HEK293 (cell line): ENCODE measurements around the gene CRYBA1.
A peak's percentile ranks its signal among the peaks of the same experiment; 100 is the strongest.
"Not testable (repeated sequence)": the region's sequence is repeated elsewhere in the genome, so short reads cannot be mapped to it uniquely, and the experiment has no call there.

Experiments
- CTCF ChIA-PET: fragments of 350-600 bp; formaldehyde crosslinking; extraction: SDS; loops from one replicate; lab custom pipeline; 2021; ENCODE audit warnings: antibody characterized with exemption; lab: Yijun Ruan, JAX
- POLR2A ChIA-PET: fragments of 300-600 bp; formaldehyde crosslinking; extraction: SDS; loops from one replicate; lab custom pipeline; 2020; ENCODE audit warnings: antibody characterized with exemption, inconsistent platforms; lab: Yijun Ruan, JAX
- H3K27ac ChIP-seq: fragments of 200-500 bp; sonication (Bioruptor generic); 2 replicates; pipeline ENCODE4 v1.5.1; 2014; ENCODE audit warnings: low read depth, low read length, control low read depth, inconsistent platforms; ENCODE audit errors: extremely low read depth
- H3K36me3 ChIP-seq, 2 experiments: fragments of 200-500 bp in 1 of 2; sonication (Bioruptor generic) in 1 of 2; 1 replicate in 1 of 2; 2 replicates in 1 of 2; pipeline ENCODE4 v1.5.1; 2014 to 2017; ENCODE audit warnings: inconsistent platforms in 2 of 2, low read length in 2 of 2; ENCODE audit not compliant: control insufficient read depth in 2 of 2, insufficient read depth in 1 of 2
- H3K4me1 ChIP-seq: fragments of 200-500 bp; sonication (Bioruptor generic); 2 replicates; pipeline ENCODE4 v1.5.1; 2014; ENCODE audit warnings: mild to moderate bottlenecking, low read length, inconsistent platforms; ENCODE audit not compliant: control insufficient read depth, insufficient read depth
- H3K4me3 ChIP-seq: 2 replicates; pipeline ENCODE4 v1.5.1; 2011; ENCODE audit warnings: low read depth, mild to moderate bottlenecking, control low read depth, low read length, moderate library complexity
- H3K9me3 ChIP-seq: fragments of 200-500 bp; sonication (Bioruptor generic); 2 replicates; pipeline ENCODE4 v1.5.1; 2014; ENCODE audit warnings: low read depth, low read length, inconsistent platforms; ENCODE audit not compliant: control insufficient read depth, insufficient read depth
- BCL11B ChIP-seq: fragments of 450-650 bp; formaldehyde crosslinking; IDR thresholded peaks from 2 replicates; pipeline ENCODE4 v1.5.1; 2016; ENCODE audit warnings: low read depth, missing biosample characterization, missing genetic modification characterization
- HOXD13 ChIP-seq: sonication (generic); formaldehyde crosslinking; IDR thresholded peaks from 2 replicates; pipeline ENCODE4 v1.8.0; 2022; ENCODE audit warnings: missing genetic modification reagents, borderline replicate concordance
- IKZF3 ChIP-seq: fragments of 450-650 bp; IDR thresholded peaks from 2 replicates; pipeline ENCODE4 v1.5.0; 2018; ENCODE audit warnings: missing biosample characterization, mild to moderate bottlenecking, missing genetic modification characterization, moderate library complexity
- KLF16 ChIP-seq: fragments of 450-650 bp; formaldehyde crosslinking; IDR thresholded peaks from 2 replicates; pipeline ENCODE4 v1.5.1; 2017; ENCODE audit warnings: missing biosample characterization, missing genetic modification characterization
- OSR2 ChIP-seq: fragments of 450-650 bp; formaldehyde crosslinking; IDR thresholded peaks from 2 replicates; pipeline ENCODE4 v1.5.1; 2016; ENCODE audit warnings: missing biosample characterization, missing genetic modification characterization
- SP2 ChIP-seq: fragments of 450-650 bp; formaldehyde crosslinking; IDR thresholded peaks from 2 replicates; pipeline ENCODE4 v1.5.1; 2016; ENCODE audit warnings: missing biosample characterization, missing genetic modification characterization
- ZIC2 ChIP-seq: fragments of 450-650 bp; formaldehyde crosslinking; IDR thresholded peaks from 2 replicates; pipeline ENCODE4 v1.5.1; 2016; ENCODE audit warnings: missing biosample characterization, missing genetic modification characterization
- ZNF132 ChIP-seq: fragments of 450-650 bp; formaldehyde crosslinking; IDR thresholded peaks from 2 replicates; pipeline ENCODE4 v1.5.1; 2017; ENCODE audit warnings: missing biosample characterization, missing genetic modification characterization, borderline replicate concordance
- ZNF146 ChIP-seq: fragments of 450-650 bp; formaldehyde crosslinking; IDR thresholded peaks from 2 replicates; pipeline ENCODE4 v1.5.1; 2016; ENCODE audit warnings: missing biosample characterization, missing genetic modification characterization
- ZNF148 ChIP-seq: fragments of 450-650 bp; formaldehyde crosslinking; IDR thresholded peaks from 2 replicates; pipeline ENCODE4 v1.5.0; 2017; ENCODE audit warnings: missing biosample characterization, missing genetic modification characterization, borderline replicate concordance
- ZNF16 ChIP-seq: fragments of 450-650 bp; formaldehyde crosslinking; IDR thresholded peaks from 2 replicates; pipeline ENCODE4 v1.5.1; 2016; ENCODE audit warnings: low read depth, missing biosample characterization, missing genetic modification characterization
- ZNF350 ChIP-seq: fragments of 450-650 bp; formaldehyde crosslinking; IDR thresholded peaks from 2 replicates; pipeline ENCODE4 v1.5.0; 2017; ENCODE audit warnings: missing biosample characterization, mild to moderate bottlenecking, missing genetic modification characterization
- ZNF366 ChIP-seq: fragments of 450-650 bp; formaldehyde crosslinking; conservative IDR thresholded peaks from 2 replicates; pipeline ENCODE4 v1.5.1; 2016; ENCODE audit warnings: missing biosample characterization, missing genetic modification characterization
- ZNF560 ChIP-seq: fragments of 450-650 bp; formaldehyde crosslinking; IDR thresholded peaks from 2 replicates; pipeline ENCODE4 v1.5.1; 2017; ENCODE audit warnings: missing biosample characterization, missing genetic modification characterization, borderline replicate concordance
- ZNF596 ChIP-seq: fragments of 450-650 bp; IDR thresholded peaks from 2 replicates; pipeline ENCODE4 v1.5.0; 2018; ENCODE audit warnings: missing biosample characterization, mild to moderate bottlenecking, missing genetic modification characterization, moderate library complexity
- ZNF626 ChIP-seq: fragments of 450-650 bp; sonication (Bioruptor Pico); formaldehyde crosslinking; IDR thresholded peaks from 2 replicates; pipeline ENCODE4 v1.5.1; 2018; ENCODE audit warnings: missing biosample characterization, missing genetic modification characterization, inconsistent platforms
- ZXDB ChIP-seq: fragments of 450-650 bp; formaldehyde crosslinking; IDR thresholded peaks from 2 replicates; pipeline ENCODE4 v1.5.1; 2016; ENCODE audit warnings: missing biosample characterization, missing genetic modification characterization
- TF ChIP-seq, protein P1 (sequence below): fragments of 450-650 bp; formaldehyde crosslinking; IDR thresholded peaks from 2 replicates; pipeline ENCODE4 v1.5.1; 2017; ENCODE audit warnings: missing biosample characterization, missing genetic modification characterization
- TF ChIP-seq, protein P2 (sequence below): IDR thresholded peaks from 2 replicates; pipeline ENCODE4 v1.6.1; 2011; ENCODE audit warnings: mild to moderate bottlenecking, low read depth, low read length, borderline replicate concordance

The CRYBA1 gene

DNA sequence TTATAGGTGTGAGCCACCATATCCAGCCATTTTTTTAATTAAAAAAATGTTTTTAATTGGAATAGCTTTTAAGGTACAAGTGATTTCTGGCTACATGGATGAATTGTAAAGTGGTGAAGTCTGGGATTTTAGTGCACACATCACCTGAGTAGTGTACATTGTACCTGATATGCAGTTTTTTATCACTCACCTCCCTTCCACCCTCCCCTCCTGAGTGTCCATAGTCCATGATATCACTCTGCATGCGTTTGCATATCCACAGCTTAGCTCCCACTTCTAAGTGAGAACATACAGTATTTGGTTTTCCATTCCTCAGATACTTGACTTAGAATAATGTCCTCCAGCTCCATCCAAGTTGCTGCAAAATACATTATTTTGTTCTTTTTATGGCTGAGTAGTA lies 13.4 kb upstream of the CRYBA1 start:
- H3K4me1 ChIP-seq: no peaks in the 10 kb centered on the region
- H3K36me3 ChIP-seq: no peaks in the 10 kb centered on the region
- no peak overlapping the region for H3K27ac ChIP-seq
- ChIA-PET CTCF (interaction anchor here (0.6 to 5.8 kb wide), 8 partner anchors 10 to 85 kb away, joined by 3 to 47 read pairs (median 4); partner anchors contain the start of gene MYO18A), POLR2A (interaction anchor here (0.6 kb wide), 1 partner anchor 24 kb away, joined by 3 read pairs; no protein-coding TSS in a partner anchor)
- no peak for TF ChIP-seq KLF16 (tag by site-specific recombination)
- TF ChIP-seq HOXD13: no peak
- 0 out of 2 replicates have a peak, but pooled peaks have one; percentile 48 for TF ChIP-seq ZNF146
- H3K4me3 ChIP-seq: no peak overlapping the region
- no peaks in the 10 kb centered on the region for H3K9me3 ChIP-seq

DNA sequence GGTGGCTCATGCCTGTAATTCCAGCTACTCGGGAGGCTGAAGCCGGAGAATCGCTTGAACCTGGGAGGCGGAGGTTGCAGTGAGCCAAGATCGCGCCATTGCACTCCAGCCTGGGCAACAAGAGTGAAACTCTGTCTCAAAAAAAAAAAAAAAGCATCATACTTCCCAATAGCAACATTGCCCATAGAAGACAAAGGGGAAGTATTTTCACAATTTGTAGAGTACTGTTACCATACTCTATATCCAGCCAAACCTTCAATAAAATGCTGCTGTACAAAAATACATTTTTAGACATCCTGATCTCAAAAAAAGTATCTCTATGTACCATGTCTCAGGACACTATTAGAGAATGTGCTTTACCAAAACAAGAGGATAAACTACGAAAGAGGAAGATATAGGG lies 11.7 kb upstream of the CRYBA1 start:
- not testable (repeated sequence) for H3K9me3 ChIP-seq, H3K36me3 ChIP-seq, H3K4me1 ChIP-seq, H3K27ac ChIP-seq, H3K4me3 ChIP-seq
- ChIA-PET CTCF (interaction anchor here (0.6 to 5.8 kb wide), 3 partner anchors 15 to 86 kb away, joined by 3 to 47 read pairs (median 3); no protein-coding TSS in a partner anchor), POLR2A (interaction anchor here (0.6 kb wide), 2 partner anchors 58 to 86 kb away, joined by 3 to 4 read pairs; no protein-coding TSS in a partner anchor)

DNA sequence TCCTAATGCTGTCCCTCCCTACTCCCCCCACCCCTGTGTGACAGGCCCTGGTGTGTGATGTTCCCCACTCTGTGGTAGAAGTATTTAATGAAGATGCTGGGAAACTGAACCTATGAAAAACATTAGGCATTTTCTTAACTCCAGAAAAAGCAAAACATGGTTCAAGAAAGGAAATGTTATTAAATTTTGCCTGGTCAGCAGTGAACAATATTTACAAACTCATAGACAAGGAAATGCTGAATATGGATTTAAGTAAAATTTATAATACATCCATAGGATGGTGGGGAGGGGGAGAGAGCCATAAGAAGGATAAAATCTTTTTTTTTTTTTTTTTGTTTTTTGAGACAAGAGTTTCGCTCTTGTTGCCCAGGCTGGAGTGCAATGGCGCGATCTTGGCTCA lies 10.8 kb upstream of the CRYBA1 start:
- H3K4me3 ChIP-seq: no peak overlapping the region
- CTCF ChIA-PET: interaction anchor here (0.6 to 5.8 kb wide), 4 partner anchors 16 to 93 kb away, joined by 3 to 47 read pairs (median 4); no protein-coding TSS in a partner anchor
- POLR2A ChIA-PET: interaction anchor here (0.6 to 0.7 kb wide), 2 partner anchors 87 to 689 kb away, joined by 3 to 5 read pairs; no protein-coding TSS in a partner anchor
- H3K36me3 ChIP-seq: no peaks in the 10 kb centered on the region
- no peaks in the 10 kb centered on the region for H3K4me1 ChIP-seq
- no peak for TF ChIP-seq OSR2
- TF ChIP-seq, protein P1, sequence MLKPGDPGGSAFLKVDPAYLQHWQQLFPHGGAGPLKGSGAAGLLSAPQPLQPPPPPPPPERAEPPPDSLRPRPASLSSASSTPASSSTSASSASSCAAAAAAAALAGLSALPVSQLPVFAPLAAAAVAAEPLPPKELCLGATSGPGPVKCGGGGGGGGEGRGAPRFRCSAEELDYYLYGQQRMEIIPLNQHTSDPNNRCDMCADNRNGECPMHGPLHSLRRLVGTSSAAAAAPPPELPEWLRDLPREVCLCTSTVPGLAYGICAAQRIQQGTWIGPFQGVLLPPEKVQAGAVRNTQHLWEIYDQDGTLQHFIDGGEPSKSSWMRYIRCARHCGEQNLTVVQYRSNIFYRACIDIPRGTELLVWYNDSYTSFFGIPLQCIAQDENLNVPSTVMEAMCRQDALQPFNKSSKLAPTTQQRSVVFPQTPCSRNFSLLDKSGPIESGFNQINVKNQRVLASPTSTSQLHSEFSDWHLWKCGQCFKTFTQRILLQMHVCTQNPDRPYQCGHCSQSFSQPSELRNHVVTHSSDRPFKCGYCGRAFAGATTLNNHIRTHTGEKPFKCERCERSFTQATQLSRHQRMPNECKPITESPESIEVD (tag by site-specific recombination): no peak
- TF ChIP-seq, protein P2, sequence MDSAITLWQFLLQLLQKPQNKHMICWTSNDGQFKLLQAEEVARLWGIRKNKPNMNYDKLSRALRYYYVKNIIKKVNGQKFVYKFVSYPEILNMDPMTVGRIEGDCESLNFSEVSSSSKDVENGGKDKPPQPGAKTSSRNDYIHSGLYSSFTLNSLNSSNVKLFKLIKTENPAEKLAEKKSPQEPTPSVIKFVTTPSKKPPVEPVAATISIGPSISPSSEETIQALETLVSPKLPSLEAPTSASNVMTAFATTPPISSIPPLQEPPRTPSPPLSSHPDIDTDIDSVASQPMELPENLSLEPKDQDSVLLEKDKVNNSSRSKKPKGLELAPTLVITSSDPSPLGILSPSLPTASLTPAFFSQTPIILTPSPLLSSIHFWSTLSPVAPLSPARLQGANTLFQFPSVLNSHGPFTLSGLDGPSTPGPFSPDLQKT: no peak
- no peak for TF ChIP-seq SP2 (tag by site-specific recombination)
- no peak for TF ChIP-seq ZXDB (tag by site-specific recombination)
- TF ChIP-seq ZNF366: no peak
- no peak for TF ChIP-seq ZNF132 (tag by site-specific recombination)
- TF ChIP-seq ZNF148 (tag by site-specific recombination): no peak
- no peak for TF ChIP-seq ZNF560 (tag by site-specific recombination)
- TF ChIP-seq ZNF16 (tag by site-specific recombination): no peak
- no peak for TF ChIP-seq ZNF596
- TF ChIP-seq IKZF3: no peak
- TF ChIP-seq ZNF626: no peak
- no peak for TF ChIP-seq ZIC2
- TF ChIP-seq BCL11B (tag by site-specific recombination): no peak
- no peak for TF ChIP-seq ZNF350
- no peaks in the 10 kb centered on the region for H3K9me3 ChIP-seq
- H3K27ac ChIP-seq: no peak overlapping the region
